Bone marrow (tissue), 2 donors: ENCODE results near the gene ALG14.

Experiments used
- DNase-seq, 2 donors: peaks; one replicate each; lab custom pipeline; 2025; lab: John Stamatoyannopoulos, UW

ALG14 gene

GRCh38 chr1:94980582-94981574, 91.9 kb downstream of the ALG14 start:
- no peak for DNase-seq

- no peak for DNase-seq
These were observed 92.8 kb downstream of the ALG14 start for GRCh38 chr1:94979656-94980581.

- DNase-seq = no peak
These were observed 93.6 kb downstream of the ALG14 start for GRCh38 chr1:94979131-94979530.

DNA sequence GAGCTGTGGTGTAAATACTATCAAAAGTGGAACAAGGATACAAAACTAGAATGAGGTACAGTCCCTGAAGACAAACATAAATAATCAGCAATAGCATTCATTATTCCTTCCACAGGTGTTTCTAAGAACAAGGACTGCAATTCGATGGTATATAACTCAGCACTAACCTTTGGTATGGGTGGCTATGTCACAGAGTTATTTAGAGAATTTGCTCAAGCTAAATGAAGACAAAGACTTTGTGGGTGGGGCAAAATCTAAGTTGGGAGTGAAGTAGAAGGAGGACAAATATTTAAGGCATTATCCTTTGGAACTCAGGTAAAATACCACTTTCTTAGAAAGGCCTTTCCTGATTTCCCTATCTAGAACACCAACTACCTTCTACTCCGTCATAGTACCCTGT, 94.3 kb downstream of the ALG14 start:
- no peak for DNase-seq

- no peak for DNase-seq
These were observed 95.7 kb downstream of the ALG14 start for GRCh38 chr1:94976971-94977548.

GRCh38 chr1:94974824-94975223, 97.9 kb downstream of the ALG14 start:
- DNase-seq = no peak

DNA sequence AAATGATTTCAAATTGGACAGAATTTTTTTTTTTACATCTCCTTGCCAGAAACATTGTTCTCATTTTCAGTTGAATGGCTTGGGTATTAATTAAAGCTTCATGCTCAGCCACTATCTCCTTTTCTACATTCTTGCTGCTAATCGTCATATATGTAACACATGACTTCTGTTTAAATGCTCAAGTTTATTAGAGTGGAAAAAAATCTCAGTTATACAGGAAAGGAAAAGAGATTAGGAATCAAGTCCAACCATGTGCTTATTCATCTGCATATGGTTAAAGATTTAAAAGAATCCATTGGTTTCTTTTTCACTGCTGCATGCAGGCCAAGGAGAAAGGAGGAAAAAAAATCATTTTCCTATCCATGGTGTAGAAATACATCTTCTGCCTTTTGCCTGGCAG, 98.5 kb downstream of the ALG14 start:
- no peak for DNase-seq

GRCh38 chr1:94973309-94973922, 99.3 kb downstream of the ALG14 start:
- DNase-seq = no peak

DNA sequence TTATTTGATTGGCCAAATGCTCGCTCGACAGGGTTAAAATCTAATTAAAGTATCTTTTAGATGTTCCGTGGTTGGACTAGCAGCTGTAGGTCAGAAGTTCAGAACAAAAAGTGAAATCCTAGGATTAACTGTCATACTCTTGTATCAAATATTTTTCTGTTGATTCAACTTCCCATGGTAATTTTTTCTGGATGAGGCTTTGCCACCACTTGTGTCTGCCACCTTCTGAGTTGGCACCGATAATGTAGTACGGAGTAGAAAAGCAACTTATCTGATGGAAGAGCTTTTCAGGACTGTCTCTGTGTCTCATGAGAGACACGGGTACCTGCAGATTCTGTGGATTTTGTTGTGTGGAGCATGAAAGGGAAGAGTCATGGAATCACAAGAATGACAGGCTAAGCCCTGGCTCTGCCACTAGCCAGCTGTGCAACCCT, 101.2 kb downstream of the ALG14 start:
- no peak for DNase-seq

DNA sequence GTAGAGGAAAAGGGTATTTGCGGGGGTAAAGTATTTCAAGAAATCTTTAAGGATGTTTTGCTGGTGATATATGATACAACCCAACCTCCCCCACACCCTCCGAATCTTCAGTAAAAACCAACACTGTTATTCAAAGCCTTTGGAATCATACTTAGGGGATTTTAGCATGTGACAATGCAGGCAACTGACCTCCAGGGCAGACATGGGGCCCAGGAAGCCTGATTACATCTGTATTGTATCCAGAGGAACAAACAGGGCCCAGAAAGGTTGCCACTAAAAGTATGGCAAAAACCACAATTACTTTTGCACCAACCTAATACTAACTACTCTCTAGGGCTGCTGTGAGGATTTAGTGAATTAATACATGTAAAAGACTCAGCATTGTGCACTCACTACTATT, 102.0 kb downstream of the ALG14 start:
- DNase-seq = no peak

GRCh38 chr1:94969137-94969536, 103.6 kb downstream of the ALG14 start:
- no peak for DNase-seq

- DNase-seq = no peak
These were observed 106.7 kb downstream of the ALG14 start for GRCh38 chr1:94966033-94966432.

DNA sequence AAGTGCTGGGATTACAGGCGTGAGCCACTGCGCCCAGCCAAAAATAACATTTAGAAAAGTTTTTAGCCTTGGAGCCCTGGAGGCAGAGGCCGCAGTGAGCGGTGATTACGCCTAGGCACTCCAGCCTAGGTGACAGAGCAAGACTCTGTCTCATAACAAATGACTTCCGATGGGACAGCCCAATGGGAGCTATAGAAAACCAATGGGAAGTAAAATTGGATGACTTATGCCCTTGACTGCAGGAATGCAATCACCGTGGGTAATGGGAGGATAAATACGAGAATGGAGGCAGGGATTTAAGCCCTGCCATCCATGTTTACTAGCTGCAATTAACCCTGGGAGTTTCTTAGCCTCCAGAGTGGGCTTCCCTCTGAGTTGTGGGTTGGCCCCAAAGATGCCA, 108.9 kb downstream of the ALG14 start:
- DNase-seq = no peak

DNA sequence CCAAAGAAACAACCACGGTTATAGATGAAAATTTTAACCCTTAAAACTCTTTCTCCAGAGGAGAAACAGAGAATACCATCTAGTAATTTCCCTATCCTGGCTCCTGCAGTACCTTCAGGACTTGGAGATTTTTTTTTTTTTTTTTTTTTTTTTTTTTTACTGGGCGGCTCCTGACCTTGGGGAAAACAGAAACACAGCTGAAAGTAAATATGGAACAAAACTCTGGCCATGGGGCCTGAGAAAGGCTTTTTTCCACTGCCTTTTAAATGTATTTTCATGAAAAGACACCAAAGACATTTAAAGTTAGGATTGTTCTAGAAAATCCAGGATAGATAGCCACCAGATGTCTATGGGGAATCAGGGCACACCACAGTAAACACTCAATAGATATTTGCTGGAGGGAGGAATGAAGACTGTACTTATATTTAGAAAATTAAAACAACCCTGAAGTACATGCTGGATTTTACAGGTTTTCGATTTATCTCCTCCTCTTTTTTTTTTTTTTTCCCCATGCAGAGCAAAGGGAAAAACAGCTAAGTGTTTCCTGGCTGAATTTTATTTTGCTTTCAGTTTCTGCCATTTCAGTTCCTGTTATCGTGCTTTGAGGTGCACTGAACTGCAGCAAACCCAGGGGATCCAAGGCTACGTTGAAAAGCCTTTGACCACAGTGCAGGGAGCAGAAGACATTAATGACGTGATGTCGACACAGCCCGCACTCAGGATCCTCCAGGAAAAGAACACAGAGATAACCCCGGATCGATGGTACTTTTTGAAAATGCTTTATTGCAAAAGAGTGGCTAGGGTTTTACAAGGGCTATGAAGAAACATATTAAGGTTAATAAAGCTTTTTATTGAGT, 110.1 kb downstream of the ALG14 start:
- DNase-seq = peak in 1 of 2 donors; percentile 53

GRCh38 chr1:94961988-94962387, 110.8 kb downstream of the ALG14 start:
- no peak for DNase-seq

GRCh38 chr1:94961582-94961981, 111.2 kb downstream of the ALG14 start:
- DNase-seq = no peak

- DNase-seq = no peak
These were observed 114.7 kb downstream of the ALG14 start for GRCh38 chr1:94958081-94958480.

DNA sequence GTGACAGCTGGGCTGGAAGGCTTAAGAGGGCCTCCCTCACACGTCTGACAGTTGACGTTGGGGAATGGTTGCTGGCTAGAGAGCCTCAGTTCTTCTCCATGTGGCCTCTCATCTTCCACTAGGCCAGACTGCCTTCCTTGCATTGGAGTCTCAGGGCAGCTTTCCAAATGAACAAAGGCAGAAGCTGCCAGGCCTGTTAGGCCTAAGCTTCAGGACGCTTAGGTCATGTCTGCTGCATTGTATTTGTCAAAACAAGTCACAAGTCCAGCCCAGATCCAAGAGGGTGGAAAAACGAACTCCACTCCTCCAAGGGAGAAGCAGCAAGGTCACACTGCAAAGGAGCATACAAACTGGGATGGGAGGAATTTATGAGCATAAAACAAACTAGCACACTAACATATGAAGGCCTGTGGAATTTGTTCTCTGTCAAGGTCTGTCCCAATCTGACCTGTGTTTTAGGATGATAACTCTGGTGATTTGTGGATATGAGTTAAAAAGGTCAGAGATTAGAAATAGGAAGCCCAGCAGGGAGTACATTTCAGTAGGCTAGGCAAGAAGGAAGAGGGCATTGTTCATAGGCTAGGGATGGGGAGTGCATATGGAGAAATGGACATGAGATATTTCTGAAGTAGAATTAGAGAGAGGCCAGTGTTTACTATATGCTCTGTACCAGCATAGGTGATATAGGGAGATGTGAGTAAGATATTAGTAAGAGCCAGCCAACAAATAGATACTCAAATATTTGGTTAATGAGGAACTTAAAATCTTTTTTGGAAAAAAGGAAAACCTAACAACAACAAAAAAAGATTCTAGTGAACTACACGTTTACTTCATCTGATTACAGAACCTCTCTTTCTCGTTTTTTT, 116.8 kb downstream of the ALG14 start:
- no peak for DNase-seq

GRCh38 chr1:94954263-94955220, 118.2 kb downstream of the ALG14 start:
- no peak for DNase-seq
